ENCODE results near the gene MDM4.
"Not testable (repeated sequence)": the region's sequence is repeated elsewhere in the genome, so short reads cannot be mapped to it uniquely, and the experiment has no call there.

MDM4 gene

DNA sequence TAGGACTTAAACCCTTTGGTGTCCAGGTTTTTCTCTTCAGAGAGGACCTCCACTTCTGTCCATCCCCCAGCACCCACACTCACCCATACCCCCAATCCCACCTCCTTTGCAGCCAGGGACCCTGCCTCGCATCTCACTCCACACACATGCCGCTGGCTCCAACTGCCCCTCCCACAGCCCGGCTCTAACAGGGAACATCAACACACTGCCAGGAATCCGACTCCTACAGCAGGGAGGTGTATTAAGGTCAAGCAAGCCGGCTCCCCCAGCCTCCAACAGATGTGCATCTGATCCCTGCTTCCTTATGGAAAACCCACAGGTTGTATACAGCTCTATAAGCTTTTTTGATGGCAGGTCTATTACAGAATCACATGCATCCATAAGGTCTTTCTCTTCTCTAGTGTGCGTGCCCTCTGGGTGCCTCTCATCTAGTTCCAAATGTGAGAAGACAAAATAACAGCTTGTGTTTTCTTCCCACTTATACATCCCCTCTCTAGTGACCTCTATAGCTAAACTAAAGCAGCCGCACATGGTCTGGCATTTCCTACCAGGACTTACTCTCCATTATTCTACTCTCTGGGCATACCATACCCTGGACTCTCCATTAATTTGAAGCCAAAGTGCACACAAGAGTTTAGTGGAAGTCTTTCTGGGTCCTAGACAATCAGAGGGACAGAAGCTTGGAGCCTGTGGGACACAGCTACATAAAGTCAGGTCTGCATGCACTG, 37.9 kb upstream of the MDM4 start:
- no peak for DNase-seq (ENCODE audit: low spot score)
- no peak overlapping the region for H3K27ac ChIP-seq
- ChIA-PET POLR2A (ENCODE audit: low non-redundant PET) (no interaction called here), CTCF (interaction anchor here (0.6 to 3.9 kb wide), 7 partner anchors 15 to 329 kb away, joined by 3 to 37 read pairs (median 3); partner anchors contain the start of gene PIK3C2B)
- TF ChIP-seq, protein P1, sequence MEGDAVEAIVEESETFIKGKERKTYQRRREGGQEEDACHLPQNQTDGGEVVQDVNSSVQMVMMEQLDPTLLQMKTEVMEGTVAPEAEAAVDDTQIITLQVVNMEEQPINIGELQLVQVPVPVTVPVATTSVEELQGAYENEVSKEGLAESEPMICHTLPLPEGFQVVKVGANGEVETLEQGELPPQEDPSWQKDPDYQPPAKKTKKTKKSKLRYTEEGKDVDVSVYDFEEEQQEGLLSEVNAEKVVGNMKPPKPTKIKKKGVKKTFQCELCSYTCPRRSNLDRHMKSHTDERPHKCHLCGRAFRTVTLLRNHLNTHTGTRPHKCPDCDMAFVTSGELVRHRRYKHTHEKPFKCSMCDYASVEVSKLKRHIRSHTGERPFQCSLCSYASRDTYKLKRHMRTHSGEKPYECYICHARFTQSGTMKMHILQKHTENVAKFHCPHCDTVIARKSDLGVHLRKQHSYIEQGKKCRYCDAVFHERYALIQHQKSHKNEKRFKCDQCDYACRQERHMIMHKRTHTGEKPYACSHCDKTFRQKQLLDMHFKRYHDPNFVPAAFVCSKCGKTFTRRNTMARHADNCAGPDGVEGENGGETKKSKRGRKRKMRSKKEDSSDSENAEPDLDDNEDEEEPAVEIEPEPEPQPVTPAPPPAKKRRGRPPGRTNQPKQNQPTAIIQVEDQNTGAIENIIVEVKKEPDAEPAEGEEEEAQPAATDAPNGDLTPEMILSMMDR (conservative IDR thresholded peaks at IDR 0.05; ENCODE audit: low read depth) = no peak

DNA sequence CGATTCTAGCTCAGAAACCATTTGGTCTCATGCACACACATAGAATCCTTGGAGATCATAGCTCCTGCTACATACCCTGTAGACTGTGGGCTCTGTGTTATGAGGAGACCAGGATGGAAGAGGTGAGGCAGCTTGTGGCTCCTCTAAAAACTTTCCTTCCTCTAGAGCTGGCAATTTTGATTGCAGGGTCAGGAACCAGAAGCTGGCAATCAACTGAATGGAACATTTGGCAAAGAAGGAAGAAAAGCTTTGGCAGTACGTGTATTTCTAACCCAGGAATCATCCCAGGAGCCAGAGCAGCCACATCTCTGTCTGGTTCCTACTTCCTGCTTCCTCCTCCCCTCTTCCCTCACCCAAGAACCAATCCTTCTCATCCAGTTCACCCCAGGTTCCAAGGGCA, 37.3 kb upstream of the MDM4 start:
- H3K27ac ChIP-seq = no peak overlapping the region
- no peak for DNase-seq (ENCODE audit: low spot score)
- TF ChIP-seq, protein P1 (conservative IDR thresholded peaks at IDR 0.05; ENCODE audit: low read depth) = no peak
- ChIA-PET CTCF (interaction anchor here (1.0 to 3.9 kb wide), 6 partner anchors 15 to 328 kb away, joined by 3 to 37 read pairs (median 9); partner anchors contain the start of gene PIK3C2B), POLR2A (ENCODE audit: low non-redundant PET) (interaction anchor here (0.7 to 1.8 kb wide), 2 partner anchors 13 to 15 kb away, joined by 3 to 10 read pairs; partner anchors contain the start of gene PIK3C2B)

DNA sequence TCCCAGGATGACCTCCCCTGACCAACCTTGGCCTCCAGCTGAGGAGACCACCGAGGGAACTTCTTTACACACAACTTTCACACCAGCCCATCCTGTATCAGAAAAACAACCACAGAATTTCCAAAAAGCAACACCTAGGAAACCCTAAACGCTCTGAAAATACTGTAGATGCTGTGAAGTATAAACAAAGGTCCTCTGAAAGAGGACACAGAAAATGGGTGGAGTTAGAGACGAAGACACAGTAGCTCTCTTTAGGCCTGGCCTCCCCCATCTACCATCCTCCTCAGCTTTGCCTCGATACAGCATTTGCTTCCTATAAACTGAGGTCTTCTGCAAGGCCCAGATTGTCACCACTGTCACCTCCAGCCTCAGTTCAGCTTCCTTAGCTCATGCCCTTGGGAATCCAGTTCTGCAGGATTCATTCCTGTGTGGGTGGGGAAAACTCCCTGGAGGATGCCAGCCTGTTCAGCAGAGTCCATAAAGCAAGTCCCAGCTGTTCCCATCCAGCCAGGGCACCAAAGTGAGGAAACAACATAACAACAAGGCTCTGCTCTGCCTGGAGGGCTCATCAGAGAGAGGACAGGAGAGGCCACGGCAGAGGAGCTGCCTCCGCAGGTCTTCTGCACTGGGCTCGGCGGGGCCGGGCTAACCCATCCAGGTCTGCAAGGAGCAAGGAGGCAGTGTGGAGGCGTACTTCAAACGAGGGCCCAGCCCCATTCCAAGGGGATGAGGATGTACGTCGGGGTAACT, 36.6 kb upstream of the MDM4 start:
- peak; percentile 92 for DNase-seq (ENCODE audit: low spot score)
- TF ChIP-seq, protein P1 (conservative IDR thresholded peaks at IDR 0.05; ENCODE audit: low read depth) = no peak
- ChIA-PET POLR2A (ENCODE audit: low non-redundant PET) (interaction anchor here (0.6 to 1.8 kb wide), 3 partner anchors 10 to 15 kb away, joined by 3 to 10 read pairs (median 3); partner anchors contain the start of gene PIK3C2B), CTCF (interaction anchor here (0.6 to 3.9 kb wide), 8 partner anchors 14 to 328 kb away, joined by 3 to 37 read pairs (median 4); partner anchors contain the start of gene PIK3C2B)
- no peak overlapping the region for H3K27ac ChIP-seq

DNA sequence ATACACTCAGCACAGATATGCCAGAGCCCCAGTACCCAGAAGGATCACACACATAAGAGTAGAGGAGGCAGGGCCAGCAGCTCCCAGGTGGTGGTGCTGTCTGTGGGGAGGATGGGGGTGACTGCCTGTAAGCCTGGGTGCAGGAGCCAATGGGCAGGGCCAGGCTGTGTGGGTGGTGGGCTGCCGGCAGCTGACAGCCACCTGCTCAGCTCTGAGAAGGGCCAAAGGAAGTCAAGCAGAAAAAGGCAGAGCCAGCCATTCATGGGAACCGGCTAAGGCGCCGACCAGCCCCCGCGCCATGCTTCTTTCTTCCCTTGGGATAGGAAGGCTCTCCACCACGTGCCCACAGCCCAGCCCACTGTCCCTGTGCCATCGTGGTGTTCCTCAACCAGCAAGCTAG, 35.7 kb upstream of the MDM4 start:
- DNase-seq (ENCODE audit: low spot score) = no peak
- TF ChIP-seq, protein P1 (conservative IDR thresholded peaks at IDR 0.05; ENCODE audit: low read depth) = no peak
- ChIA-PET CTCF (interaction anchor here (0.6 to 3.9 kb wide), 4 partner anchors 8 to 188 kb away, joined by 3 to 37 read pairs (median 10); partner anchors contain the start of gene PIK3C2B), POLR2A (ENCODE audit: low non-redundant PET) (interaction anchor here (0.6 to 1.8 kb wide), 2 partner anchors 14 to 67 kb away, joined by 3 to 10 read pairs; partner anchors contain the start of gene PIK3C2B)
- no peak overlapping the region for H3K27ac ChIP-seq

DNA sequence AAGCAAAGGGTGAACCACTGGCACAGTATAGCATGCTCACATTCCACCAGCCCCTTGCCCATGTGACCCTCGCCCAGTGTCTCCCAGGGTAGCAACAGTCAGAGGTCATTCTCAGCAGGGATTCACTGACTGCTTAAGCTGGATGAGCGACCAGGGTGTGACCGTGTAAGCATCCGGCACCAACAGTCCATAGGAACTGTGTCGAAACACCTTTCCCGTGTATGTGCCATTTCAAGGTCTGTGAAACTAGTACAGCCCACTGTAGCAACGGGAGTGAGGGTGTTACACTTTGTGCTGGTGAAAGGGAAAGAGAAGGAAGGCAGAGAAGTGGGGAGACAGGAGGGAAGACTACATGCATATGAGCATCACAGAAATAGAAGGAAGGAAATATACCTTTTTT, 32.4 kb upstream of the MDM4 start:
- no peak for DNase-seq (ENCODE audit: low spot score)
- TF ChIP-seq, protein P1 (conservative IDR thresholded peaks at IDR 0.05; ENCODE audit: low read depth) = no peak
- ChIA-PET POLR2A (ENCODE audit: low non-redundant PET) (no interaction called here), CTCF (interaction anchor here (0.6 to 1.3 kb wide), 3 partner anchors 10 to 48 kb away, joined by 3 to 4 read pairs (median 3); partner anchors contain the start of gene PIK3C2B)
- no peak overlapping the region for H3K27ac ChIP-seq

DNA sequence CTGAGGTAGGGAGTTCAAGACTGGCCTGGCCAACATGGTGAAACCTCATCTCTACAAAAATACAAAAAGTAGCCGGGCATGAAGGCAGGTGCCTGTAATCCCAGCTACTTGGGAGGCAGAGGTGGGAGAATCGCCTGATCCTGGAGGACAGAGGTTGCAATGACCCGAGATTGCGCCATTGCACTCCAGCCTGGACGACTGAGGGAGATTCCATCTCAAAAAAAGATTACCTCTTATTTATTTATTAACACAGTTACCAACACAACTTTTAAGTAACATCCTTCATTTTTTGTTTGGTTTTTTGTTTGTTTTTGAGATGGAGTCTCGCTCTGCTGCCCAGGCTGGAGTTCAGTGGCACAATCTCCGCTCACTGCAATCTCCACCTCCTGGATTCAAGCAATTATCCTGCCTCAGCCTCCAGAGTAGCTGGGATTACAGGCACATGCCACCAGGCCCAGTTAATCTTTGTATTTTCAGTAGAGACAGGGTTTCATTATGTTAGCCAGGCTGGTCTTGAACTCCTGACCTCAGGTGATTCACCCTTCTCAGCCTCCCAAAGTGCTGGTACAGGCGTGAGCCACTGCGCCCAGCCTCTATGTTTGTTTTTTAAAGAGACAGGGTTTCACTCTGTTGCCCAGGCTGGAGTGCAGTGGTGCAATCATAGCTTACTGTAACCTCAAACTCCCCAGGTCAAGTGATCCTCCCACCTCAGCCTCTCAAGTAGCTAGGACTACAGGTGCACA, 29.5 kb upstream of the MDM4 start:
- DNase-seq (ENCODE audit: low spot score); H3K27ac ChIP-seq: not testable (repeated sequence)
- CTCF ChIA-PET = interaction anchor here (0.7 to 1.3 kb wide), 3 partner anchors 12 to 88 kb away, joined by 3 to 6 read pairs (median 5); no protein-coding TSS in a partner anchor
- POLR2A ChIA-PET (ENCODE audit: low non-redundant PET) = interaction anchor here (0.7 kb wide), 1 partner anchor 15 kb away, joined by 4 read pairs; no protein-coding TSS in a partner anchor

Measured in RWPE1 (cell line).